Germinal center (tissue), 1 donor: ENCODE measurements around the gene MRPL21.
A peak's percentile ranks its signal among the peaks of the same experiment; 100 is the strongest.
"Not testable (repeated sequence)": the region's sequence is repeated elsewhere in the genome, so short reads cannot be mapped to it uniquely, and the experiment has no call there.

Experiments
- DNase-seq: peaks from one replicate; pipeline ENCODE4 v3.0.0; 2012; ENCODE audit warnings: mixed read lengths, low spot score

The MRPL21 gene

GRCh38 chr11:68910965-68911364 lies 7.3 kb upstream of the MRPL21 start:
- no peak for DNase-seq

GRCh38 chr11:68908273-68908672 lies 4.6 kb upstream of the MRPL21 start:
- DNase-seq: no peak

GRCh38 chr11:68905421-68906360 lies 2.1 kb upstream of the MRPL21 start:
- no peak for DNase-seq

GRCh38 chr11:68904248-68904847 lies 716 bp upstream of the MRPL21 start:
- DNase-seq: peak; percentile 31

GRCh38 chr11:68900835-68901381 lies 2.7 kb downstream of the MRPL21 start:
- DNase-seq: no peak

- no peak for DNase-seq
These were observed 6.2 kb downstream of the MRPL21 start for GRCh38 chr11:68897441-68897840.

GRCh38 chr11:68896171-68896959 lies 7.3 kb downstream of the MRPL21 start:
- DNase-seq: no peak

- no peak for DNase-seq
These were observed 10.3 kb downstream of the MRPL21 start for GRCh38 chr11:68893282-68893681.

- no peak for DNase-seq
These were observed 11.1 kb downstream of the MRPL21 start for GRCh38 chr11:68892576-68892975.

- DNase-seq: no peak
These were observed 12.2 kb downstream of the MRPL21 start for GRCh38 chr11:68891351-68891948.

GRCh38 chr11:68890490-68891231 lies 13.0 kb downstream of the MRPL21 start:
- DNase-seq: no peak

GRCh38 chr11:68889948-68890446 lies 13.6 kb downstream of the MRPL21 start:
- DNase-seq: no peak

- not testable (repeated sequence) for DNase-seq
These were observed 18.8 kb downstream of the MRPL21 start for GRCh38 chr11:68884827-68885226.

GRCh38 chr11:68882391-68882790 lies 21.2 kb downstream of the MRPL21 start:
- no peak for DNase-seq

- no peak for DNase-seq
These were observed 22.3 kb downstream of the MRPL21 start for GRCh38 chr11:68881320-68881719.

GRCh38 chr11:68880851-68881250 lies 22.8 kb downstream of the MRPL21 start:
- DNase-seq: no peak

GRCh38 chr11:68878022-68878421 lies 25.6 kb downstream of the MRPL21 start:
- DNase-seq: no peak

GRCh38 chr11:68872216-68873003 lies 31.2 kb downstream of the MRPL21 start:
- no peak for DNase-seq

GRCh38 chr11:68870470-68870869 lies 33.2 kb downstream of the MRPL21 start:
- DNase-seq: no peak

GRCh38 chr11:68868221-68868835 lies 35.3 kb downstream of the MRPL21 start:
- no peak for DNase-seq
